ENCODE measurements around the gene ACTL6A.
A peak's percentile ranks its signal among the peaks of the same experiment; 100 is the strongest.
"Not testable (repeated sequence)": the region's sequence is repeated elsewhere in the genome, so short reads cannot be mapped to it uniquely, and the experiment has no call there.

Gene ACTL6A

DNA sequence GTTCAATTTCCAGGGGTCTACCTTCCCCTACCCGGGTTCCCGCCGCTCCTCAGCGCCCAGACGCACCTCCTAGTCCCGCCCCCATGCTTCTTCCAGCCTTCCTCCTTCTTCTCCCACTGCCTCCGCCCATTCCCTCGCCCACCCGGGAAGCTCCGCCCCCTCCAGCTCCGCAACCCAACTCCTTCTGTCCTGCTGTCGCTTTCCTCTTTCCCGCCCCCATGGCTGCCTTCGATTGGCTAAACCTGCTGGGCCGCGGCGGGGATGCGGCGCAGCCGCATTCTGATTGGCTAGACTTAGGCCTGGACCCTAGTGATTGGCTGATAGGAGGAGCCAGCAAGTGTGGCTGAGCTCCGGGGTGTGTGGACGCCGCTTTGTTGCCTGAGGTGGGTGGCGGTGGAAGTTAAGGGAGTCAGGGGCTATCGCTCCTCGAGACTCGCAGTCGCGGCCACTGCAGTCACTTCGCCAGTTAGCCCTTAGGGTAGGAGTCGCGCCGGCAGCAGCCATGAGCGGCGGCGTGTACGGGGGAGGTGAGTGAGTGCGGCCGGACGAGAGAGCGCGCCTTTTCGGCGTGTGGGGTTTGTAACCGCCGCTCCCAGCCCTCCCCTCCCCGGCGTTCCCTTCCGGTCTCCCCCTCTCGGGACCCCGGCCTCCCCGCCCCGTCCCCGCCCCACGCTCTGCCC, at the start of gene ACTL6A:
Gene ACTL6A, plus strand, starts transcription at position 336 of the 680 bp plus-strand sequence. Its CDS starts 167 bp downstream, at position 503.
- DNase-seq = peak; percentile 96 to 99

DNA sequence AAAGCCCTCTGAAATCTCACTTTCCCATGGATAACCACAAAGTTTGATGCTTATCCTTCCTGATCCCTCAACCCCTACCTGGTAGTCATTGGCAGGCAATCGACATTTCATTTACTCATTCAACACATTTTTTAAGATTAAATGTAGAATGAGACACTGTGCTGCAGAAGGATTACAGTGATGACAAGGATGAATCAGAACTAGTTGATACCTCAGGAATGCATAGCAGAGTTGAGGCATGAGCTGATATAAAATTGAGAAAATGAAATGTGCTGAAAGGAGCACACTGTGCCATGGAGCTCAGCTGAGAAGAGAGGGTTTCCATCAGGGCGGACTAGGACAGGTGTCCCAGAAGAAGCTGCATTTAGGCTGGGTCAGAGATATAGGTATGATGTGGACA, 48.9 kb upstream of the ACTL6A start:
- no peak for DNase-seq

DNA sequence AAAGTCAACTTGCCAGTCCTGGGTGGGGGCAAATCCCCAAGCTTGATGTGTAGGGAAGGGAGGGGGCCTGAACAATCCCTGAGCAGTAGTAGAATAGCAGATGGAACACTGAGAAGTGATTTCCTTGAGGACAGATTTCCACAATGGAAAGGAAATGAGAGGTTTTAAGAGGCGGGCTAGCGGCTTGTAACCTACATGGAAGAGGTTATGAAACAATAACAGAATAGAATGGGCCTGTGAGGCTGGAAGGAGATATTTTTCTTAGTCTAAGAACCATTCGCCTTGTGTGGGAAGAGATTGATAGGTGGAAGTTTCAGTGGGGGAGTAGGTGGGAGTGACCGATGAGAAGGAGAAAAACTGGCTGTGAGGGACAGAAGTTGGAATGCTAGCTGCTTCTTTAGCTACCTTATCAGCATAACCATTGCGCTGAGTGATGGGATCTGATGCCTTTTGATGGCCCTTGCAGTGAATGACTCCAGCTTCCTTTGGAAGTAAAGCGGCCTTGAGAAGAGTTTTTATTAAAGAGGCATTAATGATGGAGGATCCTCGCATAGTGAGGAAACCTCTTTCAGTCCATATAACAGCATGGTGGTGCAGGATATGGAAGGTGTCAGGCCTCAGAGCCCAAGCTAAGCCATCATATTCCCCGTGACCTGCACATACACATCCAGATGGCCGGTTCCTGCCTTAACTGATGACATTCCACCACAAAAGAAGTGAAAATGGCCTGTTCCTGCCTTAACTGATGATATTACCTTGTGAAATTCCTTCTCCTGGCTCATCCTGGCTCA, 46.1 kb upstream of the ACTL6A start:
- DNase-seq = not testable (repeated sequence)

DNA sequence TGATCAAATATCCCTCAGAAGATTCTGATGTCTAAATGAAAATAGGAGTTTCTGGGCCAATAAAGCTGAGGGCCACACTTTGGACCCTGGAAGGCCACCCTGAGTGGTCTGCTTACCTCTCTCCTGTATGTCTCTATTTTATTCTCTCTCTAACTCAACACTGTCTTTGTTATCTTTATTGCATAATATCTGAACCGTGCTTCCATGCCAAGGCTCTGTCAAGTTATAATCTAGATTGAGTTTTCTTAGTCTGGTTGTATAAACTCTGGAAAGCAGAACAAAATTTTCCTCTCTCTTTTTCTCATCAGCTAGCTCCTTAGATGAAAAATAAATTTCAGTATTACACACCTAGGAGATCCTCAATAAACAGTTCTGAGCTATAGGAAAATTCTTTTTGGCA, 36.2 kb upstream of the ACTL6A start:
- no peak for DNase-seq

DNA sequence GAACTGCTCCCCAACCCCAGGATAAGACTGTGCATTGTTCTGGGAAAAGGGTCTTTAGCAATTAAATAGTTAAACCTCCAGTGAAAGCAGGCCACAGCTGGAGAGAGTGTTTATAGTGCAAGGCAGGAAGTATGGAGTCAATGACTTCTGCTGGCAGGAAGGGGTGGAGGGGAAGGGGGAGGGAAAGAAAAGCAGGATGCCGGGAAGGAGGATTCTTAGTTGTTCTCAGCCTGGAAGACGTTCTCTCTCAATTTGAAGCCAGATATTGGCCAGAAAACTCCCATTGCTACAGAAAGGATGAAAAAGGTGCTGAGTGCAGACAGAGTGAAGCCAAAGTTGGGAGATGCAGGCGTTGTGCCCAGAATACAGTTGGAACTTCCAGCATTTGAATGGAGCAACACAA, 35.7 kb upstream of the ACTL6A start:
- DNase-seq = no peak

DNA sequence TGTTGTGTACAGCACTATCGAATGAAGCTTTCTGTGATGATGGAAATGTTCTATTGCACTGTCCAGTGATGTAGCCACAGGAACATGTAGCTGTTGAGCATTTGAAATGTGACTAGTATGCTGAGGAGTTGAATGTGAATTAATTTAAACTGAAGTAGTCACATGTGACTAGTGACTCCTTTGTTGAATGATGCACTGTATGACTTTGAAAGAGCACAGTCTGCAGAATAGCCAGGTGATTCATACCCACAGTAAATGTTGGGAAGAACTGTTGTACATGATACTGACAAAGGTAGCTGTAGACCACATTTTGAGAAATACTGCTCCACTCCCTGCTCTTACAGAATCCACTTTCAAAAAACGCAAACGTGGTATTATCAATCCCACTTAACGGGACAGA, 34.0 kb upstream of the ACTL6A start:
- DNase-seq = no peak

DNA sequence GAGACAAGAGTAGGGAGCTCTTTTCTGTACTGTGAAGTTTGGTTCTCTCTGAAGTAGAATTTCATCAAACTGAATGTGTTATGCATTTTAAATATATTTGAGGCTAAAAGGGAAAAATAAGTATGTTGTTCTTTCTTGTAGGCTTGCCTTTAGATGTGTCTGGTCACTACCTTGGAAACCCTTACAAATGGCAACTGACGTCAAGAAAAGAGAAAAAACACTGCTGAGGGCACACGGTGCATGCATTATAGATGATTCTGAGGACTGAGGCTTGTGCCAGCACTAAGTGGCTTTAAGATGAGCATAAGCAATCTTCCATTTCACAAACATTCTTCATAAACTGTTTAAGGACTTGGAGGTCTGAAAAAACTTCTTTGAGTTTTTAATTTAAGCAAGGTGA, 31.1 kb upstream of the ACTL6A start:
- DNase-seq = no peak

DNA sequence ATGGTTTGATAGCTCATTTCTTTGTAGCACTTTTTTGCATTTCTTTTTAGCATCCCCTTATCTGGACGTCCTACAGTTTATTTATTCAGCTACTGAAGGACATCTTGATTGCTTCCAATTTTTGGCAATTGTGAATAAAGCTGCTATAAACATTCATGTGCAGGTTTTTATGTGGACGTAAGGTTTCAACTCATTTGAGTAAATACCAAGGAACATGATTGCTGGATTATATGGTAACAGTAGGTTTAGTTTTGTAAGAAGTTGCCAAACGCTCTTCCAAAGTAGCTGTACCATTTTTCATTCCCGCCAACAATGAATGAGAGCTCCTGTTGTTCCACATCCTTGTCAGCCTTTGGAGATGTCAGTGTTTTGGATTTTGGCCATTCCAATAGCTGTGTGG, 29.5 kb upstream of the ACTL6A start:
- no peak for DNase-seq

DNA sequence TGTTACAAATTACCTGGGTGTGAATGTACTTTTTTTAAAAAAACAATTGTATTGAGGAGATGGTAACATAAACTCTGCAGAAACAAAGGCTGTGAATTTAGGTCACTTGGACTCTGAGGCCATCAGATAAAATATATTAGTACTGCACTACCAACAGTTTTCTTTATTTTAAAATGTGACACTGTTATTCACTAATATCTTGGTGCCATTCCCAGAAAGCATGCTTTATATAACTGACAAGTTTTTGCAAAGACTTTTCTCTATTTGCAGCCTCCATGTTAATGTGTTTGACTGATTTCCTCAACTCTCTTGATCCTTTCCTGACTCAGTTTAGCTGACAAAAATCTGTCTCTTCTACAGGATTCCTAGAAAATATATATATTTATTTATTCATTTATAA, 26.5 kb upstream of the ACTL6A start:
- DNase-seq = no peak

DNA sequence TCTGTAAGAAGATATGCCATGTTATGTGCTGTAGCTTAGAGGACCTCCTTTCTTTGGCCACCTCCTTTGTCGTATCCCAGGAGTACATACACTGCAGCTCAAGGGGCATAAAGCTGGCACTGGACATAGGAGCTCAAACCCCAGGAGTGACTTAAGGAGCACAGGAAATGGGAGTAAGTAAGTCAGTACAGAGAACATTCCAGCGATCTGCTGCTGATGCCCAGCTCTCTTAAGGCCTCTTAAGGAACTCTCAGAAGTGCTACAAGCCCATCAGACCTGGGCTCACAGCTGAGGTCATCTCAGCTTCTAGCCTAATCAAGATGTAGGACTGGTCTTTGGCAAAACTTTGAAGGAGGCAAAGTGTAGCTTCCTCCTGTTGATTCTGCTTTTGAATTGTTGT, 21.6 kb upstream of the ACTL6A start:
- DNase-seq = no peak

DNA sequence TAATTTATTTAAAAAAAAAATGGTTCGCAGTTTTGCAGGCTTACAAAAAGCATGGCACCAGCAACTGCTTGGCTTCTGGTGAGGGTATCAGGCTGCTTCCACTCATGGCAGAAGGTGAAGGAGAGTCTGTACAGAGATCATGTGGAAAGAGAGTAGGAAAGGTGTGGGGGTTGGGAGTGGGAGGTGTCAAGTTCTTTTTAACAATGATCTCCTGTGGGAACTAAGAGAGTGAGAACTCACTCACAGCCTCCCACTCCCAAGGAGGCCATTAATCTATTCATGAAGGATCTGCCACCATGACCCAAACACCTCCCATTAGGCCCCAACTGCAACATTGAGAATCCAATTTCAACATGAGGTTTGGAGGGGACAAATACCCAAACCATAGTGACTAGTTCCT, 21.1 kb upstream of the ACTL6A start:
- no peak for DNase-seq

DNA sequence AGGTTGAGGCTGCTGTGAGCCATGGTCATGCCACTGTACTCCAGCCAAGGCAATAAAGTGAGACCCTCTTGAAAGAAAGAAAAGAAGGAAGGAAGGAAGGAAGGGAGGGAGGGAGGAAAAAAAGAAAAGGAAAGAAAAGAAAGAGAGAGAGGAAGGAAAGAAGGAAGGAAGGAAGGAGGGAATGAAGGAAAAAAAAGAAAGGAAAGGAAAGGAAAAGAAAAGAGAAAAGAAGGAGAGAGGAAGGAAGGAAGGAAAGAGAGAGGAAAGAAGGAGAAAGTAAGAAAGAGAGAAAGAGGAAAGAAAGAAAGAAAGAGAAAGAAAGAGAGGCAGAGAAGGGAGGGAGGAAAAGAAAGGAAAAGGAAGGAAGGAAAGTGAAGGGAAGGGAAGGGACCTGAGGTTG, 20.4 kb upstream of the ACTL6A start:
- DNase-seq = no peak

DNA sequence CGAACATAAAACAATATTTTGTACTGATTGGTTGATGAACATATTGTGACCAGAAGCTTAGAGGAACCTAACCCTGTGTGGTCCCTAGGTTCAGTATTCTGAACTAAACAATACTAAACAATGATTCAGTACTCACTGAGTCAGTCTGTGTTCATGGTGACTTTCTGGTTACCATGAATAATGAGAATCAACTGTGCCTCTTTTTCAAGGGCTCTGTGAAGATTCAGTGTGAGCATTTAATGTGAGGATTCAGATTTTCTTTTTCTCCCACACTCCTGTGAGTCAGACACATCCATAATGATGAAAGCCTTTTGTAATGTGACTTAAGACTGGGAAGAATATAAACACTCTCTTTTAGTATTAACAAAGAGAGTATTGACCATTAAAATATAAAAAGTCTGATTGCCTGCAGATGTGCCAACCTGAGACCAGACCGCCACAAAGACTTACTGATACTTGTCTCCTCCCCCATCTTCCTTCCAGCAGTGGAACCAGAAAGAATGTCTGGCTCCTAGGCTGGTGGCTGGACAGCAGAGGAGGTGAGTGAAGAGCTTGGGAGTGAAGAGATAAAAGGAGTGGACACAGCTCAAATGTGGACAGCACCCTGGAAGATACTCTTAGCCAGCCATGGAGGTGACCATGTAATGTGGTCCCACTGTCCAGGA, 17.6 kb upstream of the ACTL6A start:
- DNase-seq = no peak

DNA sequence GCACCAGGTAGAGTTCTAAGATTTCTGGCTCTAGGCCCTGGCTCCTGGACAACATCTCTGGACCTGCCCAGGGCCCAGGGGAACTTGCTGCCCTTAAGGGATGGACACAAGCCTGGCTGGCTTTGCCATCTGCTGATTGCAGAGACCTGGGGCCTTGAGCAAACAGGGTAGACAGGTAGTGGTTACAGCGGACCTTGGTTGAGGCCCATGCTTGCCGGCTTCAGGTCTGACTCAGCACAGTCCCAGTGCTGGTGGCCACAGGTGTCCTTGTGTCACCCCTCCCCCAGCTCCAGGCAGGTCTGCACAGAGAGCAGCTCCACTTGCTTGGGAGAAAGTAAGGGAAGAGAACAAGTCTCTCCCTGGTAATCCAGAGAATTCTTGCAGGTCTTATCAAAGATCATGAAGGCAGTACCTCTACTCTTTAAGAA, 15.9 kb upstream of the ACTL6A start:
- DNase-seq = no peak

DNA sequence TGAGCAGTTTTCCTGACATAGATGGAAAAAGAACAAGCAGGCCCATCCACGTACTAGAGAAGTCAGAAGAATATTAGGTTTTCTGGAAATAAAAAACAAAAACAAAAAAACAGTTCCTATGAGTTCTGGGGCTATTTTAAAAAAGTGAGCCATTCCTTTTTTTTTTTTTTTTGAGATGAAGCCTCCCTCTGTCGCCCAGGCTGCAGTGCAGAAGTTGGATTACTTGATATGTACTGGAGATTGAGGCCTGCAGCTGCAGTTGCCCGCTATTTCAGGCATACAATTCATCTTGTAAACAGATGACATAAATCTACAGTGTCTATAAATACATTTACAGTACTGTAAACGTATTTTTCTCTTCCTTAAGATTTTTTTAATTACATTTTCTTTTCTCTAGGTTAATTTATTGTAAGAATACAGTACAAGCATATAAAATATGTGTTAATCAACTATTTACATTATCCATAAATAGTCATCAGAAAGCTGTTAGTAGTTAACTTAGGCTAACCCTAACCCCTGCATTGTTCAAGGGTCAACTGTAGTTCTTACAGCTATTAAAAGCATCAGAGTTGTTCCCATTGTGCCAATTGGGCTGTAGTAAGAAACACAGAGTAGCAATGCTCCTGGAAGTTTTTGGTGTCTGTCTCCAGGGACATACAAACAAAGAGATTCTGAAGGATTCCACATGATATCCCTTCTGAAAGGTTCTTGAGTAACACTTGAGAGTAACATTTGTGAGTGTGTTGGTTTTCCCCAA, 11.2 kb upstream of the ACTL6A start:
- no peak for DNase-seq

DNA sequence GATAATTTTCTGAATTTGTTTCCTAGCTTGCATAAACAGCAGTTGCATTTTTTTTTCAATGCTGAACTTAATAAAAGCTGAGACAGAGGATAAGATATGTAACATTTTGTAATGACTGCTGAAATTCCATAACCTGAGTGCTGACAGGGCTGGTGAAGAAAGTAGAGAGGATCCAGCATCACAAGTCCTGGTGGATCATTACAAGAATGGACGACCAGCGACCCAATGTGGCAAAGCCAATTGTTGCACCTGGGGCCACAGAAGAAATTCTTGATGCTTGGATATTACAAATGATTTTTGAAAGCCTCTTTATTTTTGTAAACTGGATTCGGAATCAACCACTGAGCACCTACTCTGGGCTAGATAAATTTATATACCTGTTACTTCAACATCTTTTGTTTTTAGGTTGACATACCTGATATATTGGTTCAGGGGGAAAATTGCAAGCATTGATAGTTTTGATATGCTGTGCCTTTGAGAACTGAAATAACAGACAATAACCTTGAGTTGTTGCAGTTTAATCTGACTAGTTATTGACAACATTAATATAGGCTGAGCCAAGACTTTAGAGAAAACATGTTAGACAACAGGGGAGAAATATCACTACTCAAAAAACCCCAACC, 3.9 kb upstream of the ACTL6A start:
- peak; percentile 26 to 31 for DNase-seq

DNA sequence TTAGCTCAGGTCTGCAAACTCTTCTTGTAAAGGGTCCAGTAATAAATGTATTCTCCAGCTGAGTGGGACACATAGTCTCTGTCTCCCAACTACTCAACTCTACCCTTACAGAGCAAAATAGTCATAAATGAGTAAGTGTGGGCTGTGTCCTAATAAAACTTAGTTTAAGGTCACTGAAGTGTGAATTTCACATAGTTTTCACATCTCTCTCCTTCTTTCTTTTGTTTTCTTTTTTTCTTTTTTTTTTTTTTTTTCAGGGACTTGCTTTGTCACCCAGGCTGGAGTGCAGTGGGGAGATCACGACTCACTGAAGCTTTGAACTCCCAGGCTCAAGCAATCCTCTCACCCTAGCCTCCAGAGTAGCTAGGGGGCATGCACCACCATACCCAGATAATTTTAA, 1.9 kb upstream of the ACTL6A start:
- no peak for DNase-seq

DNA sequence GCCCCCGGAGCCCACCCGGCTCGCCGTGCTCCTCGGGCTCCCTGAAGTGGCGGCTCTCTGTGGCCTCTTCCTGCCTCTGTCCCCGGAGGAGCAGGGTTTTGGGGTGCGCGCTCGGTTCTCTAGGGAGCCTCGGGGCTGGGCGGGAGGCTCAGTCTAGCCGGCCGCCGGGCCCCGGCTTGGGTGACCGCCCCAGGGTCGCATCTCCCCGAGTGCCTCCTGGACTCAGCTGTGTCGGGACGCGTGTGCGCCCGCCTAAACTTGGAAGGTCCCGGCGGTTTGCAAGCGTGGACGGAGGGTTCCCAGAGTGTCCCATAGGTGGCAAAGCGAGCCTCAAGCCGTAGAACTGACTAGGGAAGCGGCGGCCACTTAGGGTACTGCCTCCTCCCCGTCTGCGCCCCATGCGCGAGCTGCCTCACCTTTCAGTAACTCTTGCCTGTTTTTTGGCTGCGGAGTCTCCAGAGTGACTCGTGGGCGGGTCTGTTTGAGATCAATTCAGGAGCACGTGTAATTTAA, 601 bp downstream of the ACTL6A start:
- peak; percentile 55 to 57 for DNase-seq

DNA sequence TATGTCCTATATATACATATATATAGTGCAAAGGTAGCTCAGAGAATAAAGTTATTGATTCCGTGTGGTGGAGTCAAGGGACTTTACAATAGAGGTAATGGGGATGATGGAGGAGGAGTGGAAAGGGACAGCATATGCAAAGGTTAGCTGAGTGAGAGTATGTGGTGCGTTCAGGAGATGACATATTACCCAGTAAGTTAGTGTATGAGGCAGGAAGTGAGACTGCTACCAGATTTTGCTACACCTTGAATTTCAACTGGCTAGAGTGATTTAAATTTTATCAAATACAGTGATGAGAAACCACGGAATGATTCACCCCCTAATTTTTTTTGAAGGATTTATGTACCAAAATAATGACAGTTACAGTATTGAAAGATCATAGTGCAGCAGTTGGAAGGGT, 2.8 kb downstream of the ACTL6A start:
- DNase-seq = no peak

DNA sequence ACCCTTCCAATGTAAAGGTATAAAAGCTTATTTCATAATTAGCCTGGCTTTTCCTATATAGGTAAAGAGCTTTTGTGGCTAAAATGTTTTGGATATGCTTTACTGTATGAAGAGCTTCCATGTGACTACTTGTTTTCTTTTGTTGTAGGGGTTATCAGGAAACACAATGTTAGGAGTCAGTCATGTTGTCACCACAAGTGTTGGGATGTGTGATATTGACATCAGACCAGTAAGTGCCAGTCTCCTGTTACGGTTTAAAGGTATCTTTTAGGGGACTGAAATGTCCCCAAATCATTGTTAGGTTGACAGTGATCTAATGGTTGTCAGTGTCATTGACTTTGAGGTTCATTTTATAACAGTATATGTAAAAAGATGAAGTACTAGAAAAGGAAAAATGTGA, 18.3 kb downstream of the ACTL6A start:
- no peak for DNase-seq

DNA sequence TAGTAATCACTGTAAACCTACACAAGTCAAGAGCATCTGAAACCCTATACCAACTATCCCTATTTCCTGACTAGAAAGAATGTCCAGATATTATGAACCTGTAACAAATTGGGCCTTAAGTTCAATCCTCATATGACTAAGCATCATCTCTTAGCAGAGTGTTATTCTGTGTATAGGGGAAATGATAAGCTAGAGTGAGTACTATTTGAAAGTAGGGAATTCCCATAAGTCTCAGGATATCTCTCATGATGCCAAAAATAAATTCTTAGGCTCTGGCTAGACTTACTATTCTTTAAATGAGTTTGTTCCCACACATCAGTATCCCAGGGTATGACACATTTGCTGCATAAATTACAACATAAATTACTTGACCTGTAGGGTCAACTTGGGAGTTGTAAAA, 26.4 kb downstream of the ACTL6A start:
- DNase-seq = no peak

DNA sequence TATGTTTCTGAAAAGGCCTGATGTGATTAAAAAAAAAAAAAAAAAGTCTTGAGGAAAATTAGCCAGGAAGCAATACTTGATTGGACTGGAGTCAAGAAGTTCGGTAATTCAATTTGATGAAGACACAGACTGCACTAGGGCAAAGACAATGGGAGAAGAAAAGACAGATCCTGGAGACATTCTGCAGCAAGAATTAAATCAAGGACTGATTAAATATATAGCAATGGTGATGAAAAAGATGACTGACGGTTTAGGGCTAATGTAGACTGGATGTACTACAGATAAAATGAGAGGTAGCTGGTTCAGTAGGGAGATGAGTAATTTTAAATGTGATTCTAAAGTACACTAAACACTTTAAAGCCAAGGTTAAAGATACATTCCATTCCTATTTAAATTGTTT, 27.9 kb downstream of the ACTL6A start:
- DNase-seq = no peak

DNA sequence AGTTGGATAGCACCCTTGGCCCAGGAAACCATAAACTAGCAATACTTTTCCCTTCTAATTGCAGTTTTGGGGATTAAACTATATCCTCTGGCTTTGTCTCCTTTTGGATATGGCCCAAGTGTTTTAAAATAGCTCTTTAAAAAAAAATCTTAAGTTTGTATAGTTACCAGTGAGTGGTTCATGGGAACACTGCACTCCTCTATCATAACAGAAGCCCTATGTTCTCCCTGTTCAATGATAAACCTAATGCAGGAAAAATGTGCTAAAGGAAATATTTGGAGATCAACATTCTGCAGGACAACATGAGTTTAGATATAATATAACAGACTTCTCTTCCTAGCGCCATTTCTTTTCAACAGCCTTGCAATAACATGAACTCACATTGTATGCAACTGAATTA, 28.6 kb downstream of the ACTL6A start:
- DNase-seq = no peak

All from stimulated activated CD4-positive, alpha-beta T cell treated with anti-CD3 and anti-CD28 coated beads, Interleukin-2, amount 100 ng/mL, for 48 hours (primary cell).